Measurements from ENCODE around the gene EZR.

The EZR gene

GRCh38 chr6:158769234-158769770 is 49.9 kb downstream of the EZR start:
- no peak for TF ChIP-seq CTCF (IDR thresholded peaks at IDR 0.05; ENCODE audit: low read depth, low read length)
- no peak overlapping the region for H3K4me3 ChIP-seq (ENCODE audit: low read depth, low read length)

- no peak for TF ChIP-seq CTCF (IDR thresholded peaks at IDR 0.05; ENCODE audit: low read depth, low read length)
- H3K4me3 ChIP-seq (ENCODE audit: low read depth, low read length) = no peak overlapping the region
Observed at GRCh38 chr6:158768436-158768835, 50.7 kb downstream of the EZR start.

DNA sequence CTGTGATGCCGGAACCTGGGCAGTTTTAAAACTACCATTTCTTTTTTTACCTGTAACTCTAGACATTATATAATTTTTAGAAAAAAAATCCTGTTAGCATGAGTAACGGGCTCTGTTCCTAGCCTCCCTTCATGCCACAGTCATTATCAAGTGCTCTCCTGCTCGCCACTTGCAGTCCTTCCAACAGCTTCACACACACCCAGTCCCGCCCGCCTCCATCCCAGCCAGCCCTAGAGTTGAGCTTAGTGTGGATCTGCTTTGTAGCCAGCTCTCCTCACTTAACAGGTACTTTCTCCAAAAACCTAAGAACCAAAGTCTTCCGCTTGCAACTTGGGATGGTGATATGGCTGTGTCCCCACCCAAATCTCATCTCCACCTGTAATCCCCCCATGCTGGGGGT is 51.5 kb downstream of the EZR start:
- TF ChIP-seq CTCF (IDR thresholded peaks at IDR 0.05; ENCODE audit: low read depth, low read length) = no peak

DNA sequence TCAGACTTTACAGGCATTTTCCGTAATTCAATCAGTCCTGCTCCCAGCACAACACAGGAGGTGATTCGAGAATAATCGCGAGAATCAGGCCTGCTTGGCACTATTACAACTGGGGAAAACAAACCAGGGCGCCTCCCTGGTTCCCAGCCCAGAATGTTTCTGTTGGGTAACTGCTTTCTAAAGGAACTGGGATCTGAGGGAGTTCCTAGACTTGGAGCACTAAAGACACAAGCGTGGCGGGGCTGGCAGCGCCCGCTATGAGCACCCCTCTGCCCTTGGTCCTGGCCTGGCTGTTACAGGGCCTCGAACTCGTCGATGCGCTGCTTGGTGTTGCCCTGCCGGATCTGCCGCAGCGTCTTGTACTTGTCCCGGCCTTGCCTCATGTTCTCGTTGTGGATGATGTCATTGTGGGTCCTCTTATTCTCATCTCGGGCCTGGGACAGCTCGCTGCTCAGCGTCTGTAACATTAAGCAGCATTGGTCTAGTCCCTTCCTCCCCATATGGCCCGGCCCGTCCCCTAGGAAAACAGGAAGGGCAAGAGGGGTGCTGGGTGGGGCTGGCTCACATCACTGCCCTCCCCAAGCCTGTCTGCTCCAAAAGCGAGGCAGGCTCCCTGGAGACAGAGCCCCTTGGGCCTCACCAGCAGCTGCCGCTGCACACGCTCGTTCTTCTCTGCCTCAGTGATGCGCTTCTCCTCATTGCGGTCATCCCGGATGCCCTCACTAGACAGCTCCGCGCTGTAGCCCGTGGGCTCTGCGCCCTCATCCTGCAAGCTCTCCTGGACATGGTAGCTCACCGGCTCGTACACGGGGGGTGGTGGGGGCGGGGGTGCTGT is 52.3 kb downstream of the EZR start:
- TF ChIP-seq CTCF (IDR thresholded peaks at IDR 0.05; ENCODE audit: low read depth, low read length) = no peak
- no peak overlapping the region for H3K4me3 ChIP-seq (ENCODE audit: low read depth, low read length)

More for the DNA sequence above, 51.5 kb downstream of the EZR start:
- no peak overlapping the region for H3K4me3 ChIP-seq (ENCODE audit: low read depth, low read length)

- no peak for TF ChIP-seq CTCF (IDR thresholded peaks at IDR 0.05; ENCODE audit: low read depth, low read length)
- no peak overlapping the region for H3K4me3 ChIP-seq (ENCODE audit: low read depth, low read length)
Observed at GRCh38 chr6:158765499-158766068, 53.6 kb downstream of the EZR start.

DNA sequence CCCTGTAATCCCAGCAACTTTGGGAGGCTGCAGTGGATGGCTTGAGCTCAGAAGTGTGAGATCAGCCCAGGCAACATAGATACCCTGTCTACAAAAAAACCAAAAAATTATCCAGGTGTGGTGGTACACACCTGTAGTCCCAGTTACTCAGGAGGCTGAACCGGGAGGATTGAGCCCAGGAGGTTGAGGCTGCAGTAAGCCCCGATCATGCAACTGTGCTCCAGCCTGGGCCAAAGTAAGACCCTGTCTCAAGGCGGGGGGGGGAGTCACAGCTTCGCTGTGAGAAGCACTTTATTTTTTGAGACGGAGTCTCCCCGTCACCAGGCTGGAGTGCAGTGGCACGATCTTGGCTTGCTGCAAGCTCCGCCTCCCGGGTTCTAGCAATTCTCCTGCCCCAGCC is 54.2 kb downstream of the EZR start:
- TF ChIP-seq CTCF (IDR thresholded peaks at IDR 0.05; ENCODE audit: low read depth, low read length) = no peak
- no peak overlapping the region for H3K4me3 ChIP-seq (ENCODE audit: low read depth, low read length)

Data from WI38 (cell line).